NT2/D1 (cell line): ENCODE results near the gene LRP6.

Experiments
- SUZ12 ChIP-seq: IDR thresholded peaks from 2 replicates; pipeline ENCODE4 v1.6.1; 2011; ENCODE audit not compliant: insufficient read length, insufficient read depth; ENCODE audit errors: extremely low read depth
- ZNF274 ChIP-seq: IDR thresholded peaks from 2 replicates; pipeline ENCODE4 v1.6.1; 2011; ENCODE audit warnings: mild to moderate bottlenecking, low read depth, low read length

- TF ChIP-seq ZNF274 (no peak), SUZ12 (no peak)
These were observed 86.3 kb downstream of the LRP6 start for GRCh38 chr12:12180575-12180974.
